Nucleus accumbens (tissue), 56 donors: ENCODE data around the gene IER5.

ENCODE experiments used
- DNase-seq, 56 donors: peaks; one replicate each; lab custom pipeline; 2025; lab: John Stamatoyannopoulos, UW

IER5 gene

GRCh38 chr1:181075766-181076350 lies 12.6 kb upstream of the IER5 start:
- DNase-seq = no peak

- DNase-seq = no peak
These were observed 11.6 kb upstream of the IER5 start for GRCh38 chr1:181076852-181077251.

GRCh38 chr1:181077576-181078242 lies 10.8 kb upstream of the IER5 start:
- DNase-seq = no peak

- DNase-seq = no peak
These were observed 9.1 kb upstream of the IER5 start for GRCh38 chr1:181079382-181079781.

- DNase-seq = no peak
These were observed 8.6 kb upstream of the IER5 start for GRCh38 chr1:181079920-181080319.

- no peak for DNase-seq
These were observed 7.9 kb upstream of the IER5 start for GRCh38 chr1:181080556-181080955.

- no peak for DNase-seq
These were observed 7.1 kb upstream of the IER5 start for GRCh38 chr1:181081395-181081794.

- DNase-seq = peak in 3 of 56 donors; percentile 11 to 30 (median 21)
These were observed 4.5 kb upstream of the IER5 start for GRCh38 chr1:181083842-181084605.

GRCh38 chr1:181084606-181084969 lies 3.9 kb upstream of the IER5 start:
- no peak for DNase-seq

- no peak for DNase-seq
These were observed 2.4 kb upstream of the IER5 start for GRCh38 chr1:181086091-181086490.

- DNase-seq = no peak
These were observed 1.6 kb upstream of the IER5 start for GRCh38 chr1:181086926-181087325.

- no peak for DNase-seq
These were observed 1.0 kb upstream of the IER5 start for GRCh38 chr1:181087400-181087901.

GRCh38 chr1:181089017-181089675 lies 646 bp downstream of the IER5 start:
- DNase-seq = peak in 5 of 56 donors; percentile 29 to 74 (median 61)

- peak in 46 of 56 donors; percentile 14 to 77 (median 44) for DNase-seq
These were observed 1.4 kb downstream of the IER5 start for GRCh38 chr1:181089676-181090544.

- no peak for DNase-seq
These were observed 2.2 kb downstream of the IER5 start for GRCh38 chr1:181090641-181091126.

GRCh38 chr1:181091309-181092040 lies 3.0 kb downstream of the IER5 start:
- DNase-seq = no peak

- DNase-seq = no peak
These were observed 3.6 kb downstream of the IER5 start for GRCh38 chr1:181092056-181092455.

- DNase-seq = no peak
These were observed 4.5 kb downstream of the IER5 start for GRCh38 chr1:181092883-181093458.
